ENCODE data around the gene MAGOH.

DNA sequence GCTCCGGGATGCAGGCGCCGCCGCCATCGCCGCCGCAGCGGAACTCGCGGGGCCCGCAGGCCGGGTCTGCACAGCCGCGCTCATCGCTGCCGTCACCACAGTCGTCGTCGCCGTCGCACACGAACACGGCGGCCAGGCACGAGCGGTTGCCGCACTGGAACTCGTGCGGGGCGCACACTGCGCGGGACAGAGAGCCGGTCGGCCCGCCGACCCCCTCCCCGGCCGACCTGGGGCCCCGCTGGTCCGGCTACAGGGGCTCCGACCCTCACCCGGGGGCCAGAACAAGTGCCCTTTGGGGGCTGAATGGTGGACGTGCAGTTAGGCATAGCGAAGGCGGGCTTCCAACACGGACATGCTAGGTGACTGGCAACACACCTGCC lies 38.6 kb upstream of the MAGOH start:
- TF ChIP-seq ZNF274 (IDR thresholded peaks at IDR 0.05; ENCODE audit: low read depth, low read length) (no peak), YY1 (IDR thresholded peaks at IDR 0.05; ENCODE audit: insufficient read depth, insufficient read length) (no peak)
